COR-L47 (cell line): ENCODE measurements around the gene GMIP.
"Not testable (repeated sequence)": the region's sequence is repeated elsewhere in the genome, so short reads cannot be mapped to it uniquely, and the experiment has no call there.

Experiments
- DNase-seq: peaks from one replicate; lab custom pipeline; 2025; lab: John Stamatoyannopoulos, UW

Gene GMIP

DNA sequence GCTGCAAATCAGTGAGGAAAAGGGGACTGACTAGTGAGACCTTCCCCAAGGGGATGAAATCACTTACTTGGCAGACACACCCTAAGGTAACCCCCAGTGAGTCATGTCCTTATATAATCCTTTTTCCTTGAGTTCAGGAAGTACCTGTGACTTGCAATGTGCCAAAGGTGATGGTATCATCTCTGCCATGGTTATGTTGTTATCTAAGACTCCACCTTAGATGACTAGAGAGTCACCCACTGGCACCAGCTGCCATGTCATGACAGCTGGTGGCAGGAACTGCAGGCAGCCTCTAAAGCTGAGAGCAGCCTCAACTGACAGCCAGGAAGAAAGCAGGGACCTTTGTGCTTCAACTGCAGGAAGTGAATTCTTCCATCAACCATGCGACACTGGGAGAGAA, 37.4 kb downstream of the GMIP start:
- no peak for DNase-seq

GRCh38 chr19:19602713-19603324, 40.6 kb downstream of the GMIP start:
- DNase-seq, result no peak

- DNase-seq, result no peak
Measured at GRCh38 chr19:19602136-19602712, 41.2 kb downstream of the GMIP start.

DNA sequence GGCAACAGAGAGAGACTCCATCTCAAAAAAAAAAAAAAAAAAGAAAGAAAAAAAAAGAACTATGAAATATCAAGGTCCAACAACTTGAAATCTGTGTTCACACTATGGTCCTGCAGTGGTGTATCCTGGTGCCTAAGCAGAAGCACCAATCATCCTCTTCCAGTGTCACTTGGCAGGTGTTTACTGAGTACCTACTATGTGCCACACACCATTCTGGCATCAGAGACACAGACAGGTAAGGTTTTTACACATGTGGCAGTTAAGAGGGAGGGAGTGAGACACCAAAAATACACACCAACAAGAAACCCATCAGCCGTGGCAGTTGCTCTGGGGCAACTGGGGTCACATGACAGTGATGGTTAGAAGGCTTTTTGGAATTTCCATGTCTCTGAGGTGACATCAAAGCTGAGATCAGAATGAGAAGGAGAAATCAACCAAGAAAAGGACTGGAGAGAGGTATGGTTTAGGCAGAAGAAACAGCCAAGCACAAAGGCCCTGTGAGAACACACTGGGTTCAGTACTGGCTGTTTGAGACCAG, 42.6 kb downstream of the GMIP start:
- no peak for DNase-seq

- not testable (repeated sequence) for DNase-seq
Measured at GRCh38 chr19:19598728-19599451, 44.6 kb downstream of the GMIP start.

GRCh38 chr19:19597809-19598306, 45.6 kb downstream of the GMIP start:
- no peak for DNase-seq

- no peak for DNase-seq
Measured at GRCh38 chr19:19595171-19595701, 48.2 kb downstream of the GMIP start.

GRCh38 chr19:19594381-19594780, 49.1 kb downstream of the GMIP start:
- no peak for DNase-seq

DNA sequence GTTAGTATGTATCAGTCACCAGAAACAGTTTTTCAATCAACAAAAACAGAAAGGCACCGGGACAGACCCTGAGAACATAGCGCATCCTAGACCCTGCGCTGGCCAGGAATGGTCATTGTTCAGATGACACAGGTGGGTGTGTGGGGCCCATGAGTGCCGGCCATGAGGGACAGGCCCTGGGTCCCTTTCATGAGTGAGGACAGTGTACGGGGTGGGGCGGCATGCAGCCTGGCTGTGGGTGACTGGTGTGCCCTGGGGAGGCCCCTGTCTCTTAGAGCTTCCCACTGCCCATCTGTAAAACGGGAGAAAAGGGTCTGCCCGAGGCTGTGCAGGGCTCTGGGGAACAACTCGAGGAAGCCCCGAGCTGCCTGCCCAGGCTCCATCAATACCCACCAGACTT, 50.8 kb downstream of the GMIP start:
- DNase-seq, result no peak

DNA sequence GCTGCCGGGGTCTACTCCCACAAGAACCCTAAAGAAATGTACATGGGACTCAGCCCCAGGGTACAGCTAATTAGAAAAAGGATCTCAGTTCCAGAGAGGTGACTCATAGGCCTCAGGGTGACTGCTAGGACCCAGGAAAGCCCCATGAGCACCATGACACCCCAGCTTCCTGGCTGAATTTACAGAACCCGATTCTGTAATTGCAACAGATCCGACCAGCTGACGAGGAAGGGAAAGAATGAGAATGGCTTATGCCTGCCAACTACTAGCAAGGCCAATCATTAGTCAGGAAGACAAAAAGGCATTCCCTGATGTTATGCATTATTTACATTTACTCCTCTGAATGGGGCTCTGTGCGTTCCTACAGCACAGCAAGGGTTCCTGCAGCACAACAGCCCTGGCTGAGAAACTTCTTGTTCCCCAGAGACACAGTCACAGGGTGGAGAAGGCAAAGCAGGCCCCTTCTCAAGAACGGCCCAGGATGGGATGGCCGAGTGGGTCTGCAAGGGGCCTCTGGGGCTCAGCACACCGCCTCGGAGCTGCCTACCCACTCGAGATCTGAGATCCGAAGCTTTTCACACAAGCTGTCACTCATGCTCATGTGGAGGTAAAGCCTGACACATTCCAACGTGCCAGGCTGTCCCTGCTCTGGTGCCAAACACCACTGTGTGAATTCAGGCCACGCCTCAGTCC, 52.2 kb downstream of the GMIP start:
- DNase-seq, result no peak

GRCh38 chr19:19588546-19588945, 54.9 kb downstream of the GMIP start:
- DNase-seq, result no peak

DNA sequence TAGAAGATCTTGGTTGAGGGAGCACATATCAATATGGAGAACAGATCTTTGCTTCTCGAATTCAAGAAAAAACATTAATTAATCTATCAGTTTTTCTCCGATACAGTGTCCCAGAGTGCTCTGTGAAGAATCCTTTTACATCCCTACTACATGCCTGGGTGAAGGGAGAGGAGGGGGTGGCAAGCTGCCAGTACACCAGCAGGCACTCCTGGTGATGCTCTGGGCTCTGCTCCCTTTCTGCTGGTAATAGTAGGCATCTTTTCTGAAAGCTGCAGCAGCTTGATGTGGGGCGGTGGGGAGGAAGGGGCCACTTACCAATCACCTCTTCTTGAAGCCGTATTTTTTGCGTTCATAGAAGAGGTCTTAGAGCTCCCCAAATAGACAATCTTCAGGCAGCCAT, 55.7 kb downstream of the GMIP start:
- DNase-seq, result no peak

DNA sequence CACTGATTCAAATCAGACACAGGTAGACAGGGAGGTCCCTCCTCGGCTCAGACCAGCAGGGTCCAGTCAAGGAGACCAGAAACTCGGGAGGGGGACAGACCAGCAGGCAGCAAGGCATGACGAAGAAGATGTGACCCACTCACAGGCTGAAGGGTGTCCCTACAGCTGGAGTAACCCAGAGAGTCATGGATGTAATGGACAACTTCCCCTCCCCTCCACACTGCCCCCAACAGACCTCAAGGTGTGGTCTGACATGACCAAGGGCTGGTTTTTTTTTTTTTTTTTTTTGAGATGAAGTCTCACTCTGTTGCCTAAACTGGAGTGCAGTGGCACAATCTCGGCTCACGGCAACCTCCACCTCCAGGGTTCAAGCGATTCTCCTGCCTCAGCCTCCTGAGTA, 59.1 kb downstream of the GMIP start:
- no peak for DNase-seq

DNA sequence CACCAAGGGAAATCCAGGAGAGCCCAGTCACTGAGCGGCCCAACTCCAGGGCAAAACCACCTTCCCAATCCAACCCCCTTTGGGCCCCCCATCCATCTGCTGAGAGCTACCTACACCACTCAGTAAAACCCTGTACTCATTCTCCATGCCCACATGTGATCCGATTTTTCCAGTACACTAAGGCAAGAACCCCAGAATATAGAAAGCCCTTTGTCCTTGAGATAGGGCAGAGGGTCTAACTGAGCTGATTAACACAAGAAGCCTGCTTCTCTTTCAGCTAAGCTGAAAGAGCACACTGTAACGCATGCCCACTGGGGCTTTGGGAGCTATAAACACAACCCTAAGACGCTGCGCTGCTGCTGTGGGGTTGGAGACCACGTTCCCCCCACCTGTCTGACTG, 61.0 kb downstream of the GMIP start:
- DNase-seq, result no peak

DNA sequence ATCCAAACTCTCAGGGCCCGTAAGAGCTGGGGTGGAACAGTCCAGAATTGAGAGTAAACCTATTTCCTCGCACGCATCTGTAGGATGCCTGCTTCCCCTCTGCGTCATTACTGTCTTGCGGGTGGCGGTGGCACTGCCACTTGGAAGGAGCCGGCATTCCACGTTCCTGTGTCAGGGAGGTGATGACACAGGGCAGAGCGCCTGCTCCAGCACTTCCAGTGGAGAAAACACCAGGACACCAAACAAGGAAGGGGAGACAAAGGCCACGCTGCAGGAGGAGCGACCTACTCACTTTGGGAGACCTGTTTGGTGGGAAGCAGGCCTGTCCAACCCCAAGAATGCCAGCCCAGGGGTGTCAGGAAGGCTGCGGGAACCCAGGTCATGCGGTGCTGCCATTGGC, 62.1 kb downstream of the GMIP start:
- DNase-seq, result no peak

GRCh38 chr19:19580418-19580817, 63.0 kb downstream of the GMIP start:
- DNase-seq, result no peak

GRCh38 chr19:19579533-19580361, 63.7 kb downstream of the GMIP start:
- no peak for DNase-seq
